ENCODE data around the gene CYS1.

- no peak for TF ChIP-seq EP300 (conservative IDR thresholded peaks at IDR 0.05; ENCODE audit: poor library complexity, severe bottlenecking)
- TF ChIP-seq SMC3 (conservative IDR thresholded peaks at IDR 0.05; ENCODE audit: poor library complexity): no peak
- no peak for TF ChIP-seq CTCF (IDR thresholded peaks at IDR 0.05; ENCODE audit: poor library complexity, severe bottlenecking)
- TF ChIP-seq EZH2 (IDR thresholded peaks at IDR 0.05; ENCODE audit: borderline replicate concordance, insufficient read depth, low read length, poor library complexity, severe bottlenecking): no peak
- no peak for TF ChIP-seq POLR2AphosphoS5 (IDR thresholded peaks at IDR 0.05)
Measured at GRCh38 chr2:10042301-10043161, 37.7 kb downstream of the CYS1 start.

Data from neural cell (in vitro differentiated cells).